WTC11 (cell line): Measurements from ENCODE around the gene TSKU. TPM values are rescaled to one million over a fixed set of nuclear protein-coding genes. Genes with fewer than 3 reads are reported as not detected.

Experiments
- ATAC-seq: fragments of 200-7000 bp; cut with Tn5 transposase; 2 replicates; pipeline ENCODE4 v1.10.0; 2021; ENCODE audit warnings: mild to moderate bottlenecking, moderate library complexity
- CTCF ChIA-PET: fragments of 300-600 bp; sonication (Branson Sonifier 250); formaldehyde crosslinking; loops from one replicate; lab custom pipeline; 2021; ENCODE audit warnings: antibody characterized with exemption; lab: Charles Lee
- POLR2A ChIA-PET: fragments of 350-600 bp; sonication (Branson Sonifier 250); formaldehyde crosslinking; loops from one replicate; lab custom pipeline; 2021; ENCODE audit warnings: antibody characterized with exemption; lab: Charles Lee
- DNase-seq: peaks from one replicate; pipeline ENCODE4 v3.0.0; 2021; ENCODE audit warnings: low spot score
- H3K27ac Mint-ChIP-seq: 2 replicates; pipeline ENCODE4 v1.8.0; 2021; ENCODE audit warnings: mixed read lengths
- H3K27me3 Mint-ChIP-seq: 2 replicates; pipeline ENCODE4 v1.8.0; 2021; ENCODE audit warnings: low read depth, mild to moderate bottlenecking, moderate library complexity, mixed read lengths
- H3K36me3 Mint-ChIP-seq: 2 replicates; pipeline ENCODE4 v1.8.0; 2021; ENCODE audit warnings: mixed read lengths
- H3K4me1 Mint-ChIP-seq: 2 replicates; pipeline ENCODE4 v1.8.0; 2022; ENCODE audit warnings: mixed read lengths
- H3K4me3 Mint-ChIP-seq: 2 replicates; pipeline ENCODE4 v1.8.0; 2021; ENCODE audit warnings: mild to moderate bottlenecking, moderate library complexity, mixed read lengths
- H3K9me3 Mint-ChIP-seq: 2 replicates; pipeline ENCODE4 v1.8.0; 2021; ENCODE audit warnings: mixed read lengths
- ATF6 ChIP-seq: sonication (generic); formaldehyde crosslinking; IDR thresholded peaks from 2 replicates; pipeline ENCODE4 v1.8.1; 2023; ENCODE audit warnings: mild to moderate bottlenecking, missing genetic modification reagents
- CBFB ChIP-seq: sonication (generic); formaldehyde crosslinking; IDR thresholded peaks from 2 replicates; pipeline ENCODE4 v1.8.1; 2022; ENCODE audit warnings: mild to moderate bottlenecking, low read depth, missing genetic modification reagents
- FOXJ3 ChIP-seq: sonication (generic); formaldehyde crosslinking; IDR thresholded peaks from 2 replicates; pipeline ENCODE4 v1.9.0; 2021; ENCODE audit warnings: missing genetic modification reagents, mild to moderate bottlenecking, borderline replicate concordance
- FOXK1 ChIP-seq: sonication (generic); formaldehyde crosslinking; IDR thresholded peaks from 2 replicates; pipeline ENCODE4 v1.8.0; 2022; ENCODE audit warnings: mild to moderate bottlenecking, moderate library complexity, missing genetic modification reagents
- GABPB1 ChIP-seq: sonication (generic); formaldehyde crosslinking; IDR thresholded peaks from 2 replicates; pipeline ENCODE4 v1.8.1; 2023; ENCODE audit warnings: mild to moderate bottlenecking, missing genetic modification reagents
- NFATC4 ChIP-seq: fragments of 250-450 bp; sonication (Bioruptor Pico); IDR thresholded peaks from 2 replicates; pipeline ENCODE4 v1.9.0; 2021; ENCODE audit warnings: mild to moderate bottlenecking
- PRDM15 ChIP-seq: sonication (generic); formaldehyde crosslinking; IDR thresholded peaks from 2 replicates; pipeline ENCODE4 v1.8.0; 2022; ENCODE audit warnings: missing genetic modification reagents
- SMAD3 ChIP-seq: sonication (generic); formaldehyde crosslinking; IDR thresholded peaks from 2 replicates; pipeline ENCODE4 v1.8.0; 2022; ENCODE audit warnings: missing genetic modification reagents, mild to moderate bottlenecking, borderline replicate concordance
- TCF7 ChIP-seq: sonication (generic); formaldehyde crosslinking; IDR thresholded peaks from 2 replicates; pipeline ENCODE4 v1.8.0; 2022; ENCODE audit warnings: mild to moderate bottlenecking, low read depth, missing genetic modification reagents, moderate library complexity
- TEAD1 ChIP-seq: sonication (generic); formaldehyde crosslinking; IDR thresholded peaks from 2 replicates; pipeline ENCODE4 v1.8.0; 2022; ENCODE audit warnings: mild to moderate bottlenecking, missing genetic modification reagents
- USF1 ChIP-seq: sonication (generic); formaldehyde crosslinking; IDR thresholded peaks from 2 replicates; pipeline ENCODE4 v1.8.0; 2022; ENCODE audit warnings: mild to moderate bottlenecking, missing genetic modification reagents
- ZNF121 ChIP-seq: sonication (generic); formaldehyde crosslinking; IDR thresholded peaks from 2 replicates; pipeline ENCODE4 v1.8.0; 2023; ENCODE audit warnings: missing genetic modification reagents
- ZNF138 ChIP-seq: sonication (generic); formaldehyde crosslinking; conservative IDR thresholded peaks from 2 replicates; pipeline ENCODE4 v1.8.1; 2022; ENCODE audit warnings: mild to moderate bottlenecking, moderate library complexity, missing genetic modification reagents
- ZNF317 ChIP-seq: sonication (generic); formaldehyde crosslinking; IDR thresholded peaks from 2 replicates; pipeline ENCODE4 v1.8.1; 2023; ENCODE audit warnings: low read depth, mild to moderate bottlenecking, moderate library complexity, missing genetic modification reagents, borderline replicate concordance
- ZNF423 ChIP-seq: fragments of 250-450 bp; sonication (Bioruptor Pico); IDR thresholded peaks from 2 replicates; pipeline ENCODE4 v2.1.2; 2022; ENCODE audit warnings: mild to moderate bottlenecking, moderate library complexity
- total RNA-seq: library from RNA; stranded (reverse); gene quantifications from 3 replicates; pipeline ENCODE4 v1.2.3, GENCODE V29; 2021
- TF ChIP-seq, protein P1 (sequence below): sonication (generic); formaldehyde crosslinking; conservative IDR thresholded peaks from 2 replicates; pipeline ENCODE4 v1.8.1; 2022; ENCODE audit warnings: mild to moderate bottlenecking, missing genetic modification reagents
- TF ChIP-seq, protein P2 (sequence below): sonication (generic); formaldehyde crosslinking; IDR thresholded peaks from 2 replicates; pipeline ENCODE4 v1.8.1; 2022; ENCODE audit warnings: missing genetic modification reagents, borderline replicate concordance
- TF ChIP-seq, protein P3 (sequence below): sonication (generic); formaldehyde crosslinking; IDR thresholded peaks from 2 replicates; pipeline ENCODE4 v1.8.1; 2022; ENCODE audit warnings: low read depth, missing genetic modification reagents, borderline replicate concordance
- TF ChIP-seq, protein P4 (sequence below): sonication (generic); formaldehyde crosslinking; IDR thresholded peaks from 2 replicates; pipeline ENCODE4 v1.8.0; 2022; ENCODE audit warnings: mild to moderate bottlenecking, missing genetic modification reagents
- TF ChIP-seq, protein P5 (sequence below): fragments of 250-450 bp; sonication (Bioruptor Pico); IDR thresholded peaks from 2 replicates; pipeline ENCODE4 v1.9.0; 2021; ENCODE audit warnings: moderate library complexity, mild to moderate bottlenecking, inconsistent platforms, borderline replicate concordance

Gene TSKU
- total RNA-seq, 1 experiment from 2014 or later, result 30.3 TPM

- TF ChIP-seq ATF6 (CRISPR knock-in tag) (no peak), ZNF423 (peak; percentile 36; the same call in 1 of the 2 replicates), CBFB (CRISPR knock-in tag) (no peak), USF1 (CRISPR knock-in tag) (no peak), FOXK1 (CRISPR knock-in tag) (no peak)
- no peak overlapping the region for H3K27ac Mint-ChIP-seq
- H3K4me3 Mint-ChIP-seq, result no peak overlapping the region
- ChIA-PET CTCF (interaction anchor here (1.5 to 4.3 kb wide), 3 partner anchors 25 to 40 kb away, joined by 4 to 17 read pairs (median 8); no protein-coding TSS in a partner anchor), POLR2A (interaction anchor here (0.9 to 1.0 kb wide), 2 partner anchors 22 to 39 kb away, joined by 3 read pairs; no protein-coding TSS in a partner anchor)
- H3K36me3 Mint-ChIP-seq, result no peaks in the 10 kb centered on the region
- peaks cover 23% of the 10 kb centered on the region for H3K4me1 Mint-ChIP-seq
- DNase-seq, result no peak
- H3K9me3 Mint-ChIP-seq, result no peaks in the 10 kb centered on the region
- peak; percentile 71 for ATAC-seq
- no peaks in the 10 kb centered on the region; the same call in 1 of the 2 replicates for H3K27me3 Mint-ChIP-seq
Measured at GRCh38 chr11:76759092-76759491, 24.1 kb upstream of the TSKU start.

DNA sequence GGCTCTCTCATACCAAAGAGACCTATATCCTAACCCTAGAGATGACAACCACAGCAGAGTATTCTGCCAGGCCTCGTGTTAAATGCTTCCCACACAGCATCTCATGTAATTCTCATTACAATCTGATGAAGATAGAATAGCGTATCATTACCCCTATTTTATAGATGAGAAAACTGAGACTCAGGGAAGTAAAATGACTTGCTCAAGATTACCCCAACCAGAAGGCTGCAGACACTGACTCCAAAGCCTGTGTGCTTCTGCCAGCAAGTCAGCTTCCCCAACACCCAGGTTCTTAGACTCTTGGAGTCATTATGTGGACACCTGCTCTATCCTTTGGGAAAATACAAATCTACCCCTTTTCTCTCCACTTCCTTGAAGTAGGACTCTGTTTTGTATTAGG, 23.6 kb upstream of the TSKU start:
- Mint-ChIP-seq H3K4me1 (peaks cover 26% of the 10 kb centered on the region), H3K36me3 (no peaks in the 10 kb centered on the region), H3K4me3 (no peak overlapping the region), H3K9me3 (no peaks in the 10 kb centered on the region), H3K27ac (no peak overlapping the region), H3K27me3 (no peaks in the 10 kb centered on the region; the same call in 1 of the 2 replicates)
- CTCF ChIA-PET, result interaction anchor here (1.5 to 4.3 kb wide), 3 partner anchors 25 to 39 kb away, joined by 4 to 17 read pairs (median 8); no protein-coding TSS in a partner anchor
- ATAC-seq (no peak), DNase-seq (no peak)
- POLR2A ChIA-PET, result interaction anchor here (0.9 to 1.0 kb wide), 2 partner anchors 22 to 39 kb away, joined by 3 read pairs; no protein-coding TSS in a partner anchor
- TF ChIP-seq FOXJ3 (CRISPR knock-in tag), result no peak
- TF ChIP-seq ZNF121, result no peak
- TF ChIP-seq, protein P1, sequence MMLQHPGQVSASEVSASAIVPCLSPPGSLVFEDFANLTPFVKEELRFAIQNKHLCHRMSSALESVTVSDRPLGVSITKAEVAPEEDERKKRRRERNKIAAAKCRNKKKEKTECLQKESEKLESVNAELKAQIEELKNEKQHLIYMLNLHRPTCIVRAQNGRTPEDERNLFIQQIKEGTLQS (CRISPR knock-in tag), result no peak
- TF ChIP-seq, protein P2, sequence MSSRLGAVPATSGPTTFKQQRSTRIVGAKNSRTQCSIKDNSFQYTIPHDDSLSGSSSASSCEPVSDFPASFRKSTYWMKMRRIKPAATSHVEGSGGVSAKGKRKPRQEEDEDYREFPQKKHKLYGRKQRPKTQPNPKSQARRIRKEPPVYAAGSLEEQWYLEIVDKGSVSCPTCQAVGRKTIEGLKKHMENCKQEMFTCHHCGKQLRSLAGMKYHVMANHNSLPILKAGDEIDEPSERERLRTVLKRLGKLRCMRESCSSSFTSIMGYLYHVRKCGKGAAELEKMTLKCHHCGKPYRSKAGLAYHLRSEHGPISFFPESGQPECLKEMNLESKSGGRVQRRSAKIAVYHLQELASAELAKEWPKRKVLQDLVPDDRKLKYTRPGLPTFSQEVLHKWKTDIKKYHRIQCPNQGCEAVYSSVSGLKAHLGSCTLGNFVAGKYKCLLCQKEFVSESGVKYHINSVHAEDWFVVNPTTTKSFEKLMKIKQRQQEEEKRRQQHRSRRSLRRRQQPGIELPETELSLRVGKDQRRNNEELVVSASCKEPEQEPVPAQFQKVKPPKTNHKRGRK, result no peak
- no peak for TF ChIP-seq USF1 (CRISPR knock-in tag)
- TF ChIP-seq GABPB1 (CRISPR knock-in tag), result no peak
- TF ChIP-seq NFATC4, result no peak
- TF ChIP-seq ZNF317 (CRISPR knock-in tag), result no peak
- TF ChIP-seq PRDM15, result no peak
- TF ChIP-seq SMAD3 (CRISPR knock-in tag), result no peak
- TF ChIP-seq, protein P3, sequence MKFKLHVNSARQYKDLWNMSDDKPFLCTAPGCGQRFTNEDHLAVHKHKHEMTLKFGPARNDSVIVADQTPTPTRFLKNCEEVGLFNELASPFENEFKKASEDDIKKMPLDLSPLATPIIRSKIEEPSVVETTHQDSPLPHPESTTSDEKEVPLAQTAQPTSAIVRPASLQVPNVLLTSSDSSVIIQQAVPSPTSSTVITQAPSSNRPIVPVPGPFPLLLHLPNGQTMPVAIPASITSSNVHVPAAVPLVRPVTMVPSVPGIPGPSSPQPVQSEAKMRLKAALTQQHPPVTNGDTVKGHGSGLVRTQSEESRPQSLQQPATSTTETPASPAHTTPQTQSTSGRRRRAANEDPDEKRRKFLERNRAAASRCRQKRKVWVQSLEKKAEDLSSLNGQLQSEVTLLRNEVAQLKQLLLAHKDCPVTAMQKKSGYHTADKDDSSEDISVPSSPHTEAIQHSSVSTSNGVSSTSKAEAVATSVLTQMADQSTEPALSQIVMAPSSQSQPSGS (CRISPR knock-in tag), result no peak
- no peak for TF ChIP-seq TEAD1 (CRISPR knock-in tag)
- no peak for TF ChIP-seq ZNF138 (CRISPR knock-in tag)
- TF ChIP-seq TCF7 (CRISPR knock-in tag), result no peak
- TF ChIP-seq, protein P4, sequence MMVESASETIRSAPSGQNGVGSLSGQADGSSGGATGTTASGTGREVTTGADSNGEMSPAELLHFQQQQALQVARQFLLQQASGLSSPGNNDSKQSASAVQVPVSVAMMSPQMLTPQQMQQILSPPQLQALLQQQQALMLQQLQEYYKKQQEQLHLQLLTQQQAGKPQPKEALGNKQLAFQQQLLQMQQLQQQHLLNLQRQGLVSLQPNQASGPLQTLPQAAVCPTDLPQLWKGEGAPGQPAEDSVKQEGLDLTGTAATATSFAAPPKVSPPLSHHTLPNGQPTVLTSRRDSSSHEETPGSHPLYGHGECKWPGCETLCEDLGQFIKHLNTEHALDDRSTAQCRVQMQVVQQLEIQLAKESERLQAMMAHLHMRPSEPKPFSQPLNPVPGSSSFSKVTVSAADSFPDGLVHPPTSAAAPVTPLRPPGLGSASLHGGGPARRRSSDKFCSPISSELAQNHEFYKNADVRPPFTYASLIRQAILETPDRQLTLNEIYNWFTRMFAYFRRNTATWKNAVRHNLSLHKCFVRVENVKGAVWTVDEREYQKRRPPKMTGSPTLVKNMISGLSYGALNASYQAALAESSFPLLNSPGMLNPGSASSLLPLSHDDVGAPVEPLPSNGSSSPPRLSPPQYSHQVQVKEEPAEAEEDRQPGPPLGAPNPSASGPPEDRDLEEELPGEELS, result no peak
- TF ChIP-seq, protein P5, sequence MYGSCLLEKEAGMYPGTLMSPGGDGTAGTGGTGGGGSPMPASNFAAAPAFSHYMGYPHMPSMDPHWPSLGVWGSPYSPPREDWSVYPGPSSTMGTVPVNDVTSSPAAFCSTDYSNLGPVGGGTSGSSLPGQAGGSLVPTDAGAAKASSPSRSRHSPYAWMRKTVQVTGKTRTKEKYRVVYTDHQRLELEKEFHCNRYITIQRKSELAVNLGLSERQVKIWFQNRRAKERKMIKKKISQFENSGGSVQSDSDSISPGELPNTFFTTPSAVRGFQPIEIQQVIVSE (CRISPR knock-in tag), result no peak
